GM19238 (cell line): Measurements from ENCODE around the gene MRPL49.
"Not testable (repeated sequence)": the region's sequence is repeated elsewhere in the genome, so short reads cannot be mapped to it uniquely, and the experiment has no call there.

ENCODE experiments used
- DNase-seq: peaks from one replicate; pipeline ENCODE4 v3.0.0; 2011; ENCODE audit warnings: low spot score; ENCODE audit not compliant: insufficient read length

MRPL49 gene

DNA sequence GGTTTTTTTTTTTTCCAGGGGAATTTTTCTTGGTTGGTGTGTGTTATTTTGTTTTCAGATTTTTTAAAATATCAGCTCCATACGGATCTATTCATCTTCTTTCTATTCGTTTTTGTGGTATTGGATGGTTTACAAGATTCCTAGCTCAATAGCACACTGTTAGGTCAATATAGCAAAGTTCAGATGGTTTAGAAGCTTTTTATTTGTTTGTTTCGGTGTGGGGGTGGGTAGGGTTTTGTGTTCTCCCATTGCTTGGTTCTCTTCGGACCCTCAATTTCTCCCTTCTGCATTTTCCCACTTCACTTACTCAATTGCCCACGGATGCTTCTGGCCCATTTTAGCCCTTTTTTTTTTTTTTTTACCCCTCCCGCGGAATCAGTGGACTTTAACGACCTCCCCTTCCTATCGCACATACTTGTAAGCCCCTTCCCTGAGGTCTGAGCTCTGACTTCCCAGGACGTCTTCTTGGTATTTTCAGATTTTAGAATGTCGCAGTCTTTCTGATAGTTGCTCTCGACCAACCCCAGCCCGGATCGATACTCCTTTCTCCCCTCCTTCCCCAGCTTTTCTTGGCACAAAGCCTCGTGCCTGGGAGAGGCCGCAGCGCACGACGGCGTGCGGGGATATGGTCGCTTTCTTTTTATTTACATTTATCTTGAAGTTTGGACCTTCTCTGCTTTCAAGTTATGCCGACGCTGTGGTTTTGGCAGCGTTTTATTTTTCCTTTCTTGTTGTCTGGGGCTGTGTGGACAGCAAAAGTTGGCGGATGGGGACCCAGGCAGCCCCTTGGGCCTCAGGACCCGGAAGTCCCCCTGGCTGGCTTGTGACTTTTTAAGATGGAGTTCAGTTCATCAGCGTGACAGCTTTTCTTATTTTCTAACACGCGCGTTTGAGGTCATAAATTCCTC lies 43.5 kb downstream of the MRPL49 start:
- DNase-seq, result no peak

DNA sequence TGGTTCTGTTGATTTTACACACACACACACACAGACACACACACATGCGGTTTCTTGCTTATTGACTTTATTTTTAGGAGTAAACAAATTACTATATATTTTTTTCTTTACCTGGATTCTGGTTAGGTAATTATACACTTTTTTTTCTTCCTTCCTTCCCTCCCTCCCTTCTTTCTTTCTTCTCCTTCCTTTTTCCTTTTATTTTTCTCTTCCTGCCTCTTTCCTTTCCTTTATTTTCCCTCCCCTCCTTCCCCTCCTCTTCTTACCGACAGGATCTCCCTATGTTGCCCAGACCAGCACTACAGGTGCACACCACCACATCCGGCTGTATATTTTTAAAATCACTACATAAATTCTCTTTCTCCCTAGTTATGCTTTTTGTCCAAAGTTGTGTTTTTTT lies 44.8 kb downstream of the MRPL49 start:
- DNase-seq, result no peak

DNA sequence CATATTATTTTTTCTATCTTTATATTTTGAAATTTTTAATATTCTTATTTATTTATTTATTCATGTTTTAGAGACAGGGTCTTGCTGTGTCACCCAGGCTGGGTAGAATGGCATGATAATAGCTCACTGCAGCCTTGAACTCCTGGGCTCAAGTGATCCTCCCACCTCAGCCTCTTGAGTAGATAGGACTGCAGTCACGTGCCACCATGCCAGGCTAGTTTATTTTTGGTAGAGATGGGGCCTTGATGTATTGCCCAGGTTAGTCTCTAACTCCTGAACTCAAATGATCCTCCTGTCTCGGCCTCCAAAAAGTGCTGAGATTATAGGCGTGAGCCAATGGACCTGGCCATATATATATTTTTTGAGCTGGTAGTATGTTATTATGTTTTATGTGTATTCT lies 45.5 kb downstream of the MRPL49 start:
- no peak for DNase-seq

DNA sequence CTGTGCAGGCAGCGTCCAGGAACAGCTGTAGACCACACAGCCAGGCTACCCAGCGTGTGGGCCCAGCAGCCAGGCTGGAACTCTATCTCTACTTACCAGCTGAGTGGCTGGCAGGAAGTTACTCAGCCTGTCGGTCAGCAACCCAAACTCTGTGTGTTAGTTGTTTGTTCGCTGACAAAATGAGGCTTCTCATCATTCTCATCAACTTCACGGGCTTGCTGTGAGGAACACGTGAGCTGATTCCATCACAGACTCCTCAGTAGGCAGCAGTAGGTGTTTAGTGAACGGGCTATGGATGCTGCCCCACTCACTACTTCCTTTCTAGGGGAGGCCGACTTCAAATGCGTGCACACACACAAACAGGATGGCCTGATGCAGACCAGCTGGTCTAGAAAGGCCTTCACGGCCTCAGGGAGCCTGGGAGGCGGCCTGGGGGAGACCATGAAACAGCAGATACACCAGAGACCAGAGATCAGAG lies 47.1 kb downstream of the MRPL49 start:
- no peak for DNase-seq

DNA sequence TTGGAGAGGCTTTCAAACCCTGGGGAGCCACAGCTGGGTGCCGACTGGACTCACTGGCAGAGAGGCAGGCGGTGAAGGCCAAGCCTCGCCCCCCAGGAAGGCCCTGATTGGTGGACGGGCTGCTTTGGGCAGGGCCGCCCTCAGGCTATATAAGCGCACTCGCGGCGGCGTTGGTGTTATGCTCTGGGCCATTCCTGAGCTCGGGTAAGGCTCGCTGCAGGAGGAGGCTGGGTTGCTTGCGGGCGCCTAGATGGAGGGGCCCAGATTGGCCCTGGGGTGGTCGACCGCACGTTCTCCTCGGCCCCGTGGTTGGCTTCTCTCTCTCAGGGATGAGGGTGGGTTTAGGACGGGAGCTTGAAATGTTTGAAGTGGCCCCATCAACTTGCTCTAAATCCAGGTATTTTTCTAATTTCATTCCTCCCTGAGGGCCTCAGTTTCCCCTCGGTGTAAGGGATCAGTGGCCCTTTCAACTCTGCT lies 48.0 kb downstream of the MRPL49 start, which contains the start of gene SPDYC:
SPDYC (plus strand) TSS at position 176 of the 477 bp plus-strand sequence. CDS start 1,125 bp downstream, outside the sequence.
- DNase-seq, result no peak

DNA sequence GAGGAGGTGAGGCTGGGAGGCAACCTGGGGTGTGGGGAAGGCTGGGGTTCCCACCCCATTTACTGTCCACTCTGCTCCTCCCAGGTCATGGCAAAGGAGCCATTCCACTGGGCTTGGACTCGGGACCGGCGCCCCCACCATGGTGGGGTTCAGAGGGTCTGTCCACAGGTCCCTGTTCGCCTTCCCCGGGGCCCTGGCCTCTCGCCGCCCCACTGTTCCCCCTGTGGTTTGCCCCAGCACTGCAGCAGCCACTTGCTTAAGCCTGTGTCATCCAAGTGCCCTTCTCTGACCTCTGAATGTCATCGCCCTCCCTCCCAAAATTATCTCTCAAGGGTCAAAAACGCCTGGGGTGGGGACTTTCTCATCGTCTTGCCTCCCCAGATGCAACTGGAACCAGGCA lies 50.5 kb downstream of the MRPL49 start:
- DNase-seq, result no peak

DNA sequence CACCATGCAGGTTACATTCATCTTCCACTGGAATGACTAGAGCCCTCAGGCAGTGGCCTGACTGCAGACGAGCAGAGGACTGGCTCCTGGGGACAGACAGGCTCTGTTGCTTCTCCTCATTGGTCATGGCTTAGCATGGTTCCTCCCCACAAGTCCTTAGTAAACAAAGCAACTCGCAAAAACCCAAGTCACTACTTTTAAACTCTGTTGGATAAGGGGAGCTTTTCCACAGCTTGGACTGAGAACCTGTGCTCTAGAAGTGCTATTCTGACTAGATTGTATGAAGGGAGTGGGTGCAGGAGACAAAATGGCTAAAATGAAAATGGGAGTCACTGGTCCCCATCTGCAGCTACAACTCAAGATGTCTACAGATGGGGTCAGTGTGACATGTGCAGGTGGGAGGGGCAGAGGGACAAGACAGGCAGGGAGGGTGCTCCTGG lies 52.5 kb downstream of the MRPL49 start:
- not testable (repeated sequence) for DNase-seq
